NCI-H226 (cell line): ENCODE results near the gene LECT2.

ENCODE experiments used
- DNase-seq: peaks from one replicate; pipeline ENCODE4 v3.0.0-alpha.2; 2015

LECT2 gene

GRCh38 chr5:135977375-135977928 lies 22.7 kb upstream of the LECT2 start:
- no peak for DNase-seq

DNA sequence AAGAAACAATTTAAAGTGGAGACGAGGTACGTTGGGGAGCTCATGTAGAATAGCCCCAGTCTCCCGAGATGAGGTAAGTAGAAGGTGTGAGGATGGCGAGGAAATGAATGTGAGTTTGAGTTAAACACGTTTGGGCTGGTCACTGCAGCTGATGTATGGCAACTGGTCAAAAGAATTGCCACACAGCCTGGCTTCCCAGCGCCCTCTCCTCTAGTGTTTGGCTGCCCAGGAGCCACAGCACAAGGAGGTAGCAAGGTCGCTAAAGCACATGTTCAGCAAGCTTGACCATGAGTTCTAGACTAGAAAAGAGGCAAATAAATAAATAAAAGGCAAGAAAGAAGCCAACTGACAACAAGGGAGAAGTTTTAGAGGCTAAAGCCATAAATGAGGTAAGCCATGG lies 21.4 kb upstream of the LECT2 start:
- DNase-seq: no peak

GRCh38 chr5:135975122-135975521 lies 20.3 kb upstream of the LECT2 start:
- DNase-seq: no peak

DNA sequence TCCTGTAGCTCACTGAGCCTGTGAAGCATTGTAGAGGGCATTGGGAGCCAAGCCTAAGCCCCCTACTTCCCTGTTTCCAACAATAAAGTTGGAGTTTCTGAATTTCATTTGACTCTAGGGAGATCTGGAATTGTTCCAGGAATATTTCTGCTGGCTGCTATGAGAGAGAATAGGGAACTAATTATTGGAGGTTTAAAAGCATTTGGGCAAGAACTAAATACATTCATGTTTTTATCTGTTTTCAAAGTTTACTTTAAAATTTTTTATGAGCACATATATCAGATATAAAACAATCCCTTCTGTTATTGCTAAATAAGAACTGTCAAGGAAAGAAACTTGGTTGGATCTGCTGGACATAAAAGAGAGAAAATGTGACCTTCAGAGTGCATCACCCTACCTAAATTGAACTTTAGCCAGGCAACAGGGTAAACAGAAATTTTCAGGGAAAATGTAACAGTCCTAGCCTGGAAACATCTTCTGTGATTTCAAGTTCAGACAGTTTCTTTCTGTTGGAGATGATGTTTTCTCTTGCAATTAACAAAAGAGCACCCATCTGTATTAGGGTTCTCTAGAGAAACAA lies 19.3 kb upstream of the LECT2 start:
- DNase-seq: no peak

DNA sequence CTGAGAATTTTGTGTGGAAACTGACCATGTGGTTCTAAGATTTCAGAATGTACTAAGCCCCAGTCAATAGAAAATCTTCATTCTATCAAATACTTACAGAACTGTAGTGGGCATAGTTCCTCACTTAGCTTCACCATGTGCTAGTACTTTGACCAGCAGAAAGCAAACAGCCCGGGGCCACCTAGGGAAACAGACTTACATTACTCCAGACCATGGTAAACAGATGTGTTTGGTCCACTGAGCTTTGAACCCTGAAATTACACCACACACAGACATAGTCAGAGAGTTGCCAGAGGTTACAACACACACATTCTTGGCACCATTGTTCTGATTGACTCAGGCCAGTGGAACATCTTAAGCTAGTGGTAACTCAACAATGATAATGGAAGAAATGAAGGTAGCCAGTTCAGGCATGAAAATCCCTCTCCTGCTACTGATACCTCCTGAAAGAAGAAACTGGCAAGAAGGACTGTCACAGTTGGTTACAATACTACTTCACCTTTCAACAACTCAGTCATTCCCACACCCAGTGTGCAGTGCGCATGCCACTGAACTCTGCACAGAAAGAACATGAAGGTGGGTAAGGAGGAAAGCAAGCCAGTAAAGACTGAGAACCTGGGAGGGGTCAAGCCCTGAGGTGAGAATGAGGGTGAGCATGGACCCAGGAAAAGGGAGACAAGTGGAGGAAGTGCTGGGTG lies 18.7 kb upstream of the LECT2 start:
- no peak for DNase-seq

GRCh38 chr5:135971701-135972100 lies 16.9 kb upstream of the LECT2 start:
- DNase-seq: no peak

- no peak for DNase-seq
Observed at GRCh38 chr5:135966790-135967189, 12.0 kb upstream of the LECT2 start.

- no peak for DNase-seq
Observed at GRCh38 chr5:135966165-135966564, 11.4 kb upstream of the LECT2 start.

GRCh38 chr5:135965504-135965903 lies 10.7 kb upstream of the LECT2 start:
- DNase-seq: no peak

GRCh38 chr5:135964670-135965320 lies 10.0 kb upstream of the LECT2 start:
- DNase-seq: no peak

DNA sequence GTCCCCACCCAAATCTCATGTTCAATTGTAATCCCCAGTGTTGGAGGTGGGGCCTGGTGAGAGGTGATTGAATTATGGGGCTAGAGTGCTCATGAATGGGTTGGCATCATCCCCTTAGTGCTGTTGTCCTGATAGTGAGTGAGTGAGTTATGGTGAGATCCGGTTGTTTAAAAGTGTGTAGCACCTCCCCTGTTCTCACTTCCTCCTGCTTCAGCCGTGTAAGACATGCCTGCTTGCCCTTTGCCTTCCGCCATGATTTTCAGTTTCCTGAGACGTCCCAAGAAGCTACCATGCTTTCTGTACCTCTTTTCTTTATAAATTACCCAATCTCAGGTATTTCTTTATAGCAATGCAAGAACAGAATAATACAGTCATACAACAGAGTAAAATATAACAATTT lies 742 bp upstream of the LECT2 start:
- no peak for DNase-seq

GRCh38 chr5:135953850-135954249 lies 933 bp downstream of the LECT2 start:
- DNase-seq: no peak

GRCh38 chr5:135952683-135953082 lies 2.1 kb downstream of the LECT2 start:
- DNase-seq: no peak

DNA sequence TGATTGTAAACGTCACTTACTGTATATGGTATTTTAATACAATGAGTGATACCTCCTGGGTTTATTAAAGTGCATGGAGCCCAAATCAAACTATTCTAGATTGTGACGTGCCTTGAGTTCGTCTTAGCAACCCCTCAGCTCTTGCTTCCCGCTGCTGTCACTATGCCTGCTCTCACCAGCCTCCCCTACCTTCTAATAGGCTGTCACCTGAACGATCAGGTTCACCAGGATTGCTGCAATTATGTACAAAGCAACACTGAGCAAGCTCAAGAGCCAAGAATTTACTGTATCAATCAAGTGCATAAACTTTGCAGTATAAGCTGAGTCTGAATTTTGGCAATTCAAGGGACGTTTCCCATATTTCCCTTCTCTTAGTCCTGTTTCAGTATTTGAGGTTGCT lies 3.0 kb downstream of the LECT2 start:
- DNase-seq: no peak

GRCh38 chr5:135951257-135951656 lies 3.5 kb downstream of the LECT2 start:
- DNase-seq: no peak

- no peak for DNase-seq
Observed at GRCh38 chr5:135950611-135951010, 4.2 kb downstream of the LECT2 start.

- peak; percentile 50 for DNase-seq
Observed at GRCh38 chr5:135944967-135945560, 9.7 kb downstream of the LECT2 start.

GRCh38 chr5:135944564-135944963 lies 10.2 kb downstream of the LECT2 start:
- DNase-seq: no peak

DNA sequence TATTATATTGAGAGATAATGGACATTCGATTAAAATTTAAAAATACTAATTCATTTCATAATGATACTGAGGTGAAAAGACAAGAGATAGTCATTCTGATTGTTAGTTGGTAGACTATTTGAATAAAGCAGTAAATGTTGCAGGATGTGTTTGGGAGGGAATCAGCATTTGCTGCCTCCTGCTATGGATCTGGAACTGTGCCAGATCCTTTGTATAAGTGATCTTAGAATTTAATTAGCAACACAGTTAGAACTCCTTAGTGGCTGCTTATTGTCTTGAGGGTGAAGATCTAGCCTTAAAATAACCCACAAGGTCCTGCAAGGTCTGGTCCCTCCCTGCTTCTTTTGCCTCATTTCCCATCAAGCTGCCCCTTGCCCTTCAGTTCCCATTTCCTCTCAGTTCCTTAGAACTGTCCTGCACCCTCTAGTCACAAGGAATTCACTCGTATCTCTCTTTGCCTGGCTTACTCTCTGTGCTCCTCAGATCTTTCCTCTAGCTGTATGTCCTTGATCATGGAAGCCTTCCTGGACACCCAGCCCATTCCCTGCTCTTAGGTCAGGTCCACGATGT lies 12.5 kb downstream of the LECT2 start:
- no peak for DNase-seq

- no peak for DNase-seq
Observed at GRCh38 chr5:135941711-135942110, 13.1 kb downstream of the LECT2 start.

- no peak for DNase-seq
Observed at GRCh38 chr5:135937245-135937911, 17.4 kb downstream of the LECT2 start.

GRCh38 chr5:135934939-135935338 lies 19.8 kb downstream of the LECT2 start:
- DNase-seq: no peak

DNA sequence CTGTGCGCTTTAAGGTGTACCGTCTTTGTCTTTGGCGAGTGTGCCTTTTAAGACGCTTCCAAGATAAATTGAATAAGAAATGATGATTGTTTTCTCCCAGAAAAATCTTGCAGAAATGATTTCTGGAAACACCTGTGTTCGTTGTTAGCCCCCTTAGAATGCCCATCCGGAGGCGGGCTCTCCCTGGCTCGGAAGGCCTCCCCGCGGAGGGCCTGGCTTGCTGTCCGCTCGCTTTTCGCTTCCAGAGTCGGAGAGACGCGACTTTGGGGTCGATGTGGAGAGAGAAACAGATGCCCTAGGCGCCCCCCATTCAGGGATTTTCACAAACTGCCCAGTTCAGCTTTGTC lies 23.9 kb downstream of the LECT2 start:
- no peak for DNase-seq
